SH-SY5Y (cell line): ENCODE measurements around the gene PLLP.

Source experiments
- GATA2 ChIP-seq: IDR thresholded peaks from 2 replicates; pipeline ENCODE4 v1.6.1; 2011; ENCODE audit warnings: mild to moderate bottlenecking, low read depth, low read length
- GATA3 ChIP-seq: IDR thresholded peaks from 2 replicates; pipeline ENCODE4 v1.6.1; 2011; ENCODE audit warnings: low read depth, mild to moderate bottlenecking, low read length, moderate library complexity

- TF ChIP-seq GATA2: no peak
- no peak for TF ChIP-seq GATA3
These were observed 14.7 kb upstream of the PLLP start for GRCh38 chr16:57299009-57299718.
